Spleen (tissue), 7 donors: ENCODE results near the gene CREB1.

Experiments used
- POLR2A ChIP-seq, 3 donors: fragments of 450-650 bp; IDR thresholded peaks; one replicate each; pipeline ENCODE4 v1.5.1; 2017; ENCODE audit warnings: antibody characterized with exemption in 3 of 3, mild to moderate bottlenecking in 1 of 3
- POLR2AphosphoS5 ChIP-seq, 3 donors: sonication (generic); formaldehyde crosslinking; IDR thresholded peaks; one replicate each; pipeline ENCODE4 v1.5.1; 2017; ENCODE audit warnings: antibody characterized with exemption in 3 of 3
- TF ChIP-seq, protein P1 (sequence below), 11 experiments: fragments of 200-600 bp in 7 of 11; fragments of 450-650 bp in 4 of 11; sonication (generic) in 4 of 11; IDR thresholded peaks in 8 of 11; conservative IDR thresholded peaks in 3 of 11; 1 replicate in 7 of 11; 2 replicates in 4 of 11; pipeline versions ENCODE4 v1.4.0 to v1.8.0; 2016 to 2021; ENCODE audit warnings: antibody characterized with exemption in 11 of 11, inconsistent platforms in 4 of 11, mild to moderate bottlenecking in 1 of 11
- donor health status: DM: no; HTN: no; CAD: no; lungs with moderate emphysema.
- donor health status: DM: no; HTN: no; CAD: no.
- donor health status: DM: no; HTN: no; CAD: no.

DNA sequence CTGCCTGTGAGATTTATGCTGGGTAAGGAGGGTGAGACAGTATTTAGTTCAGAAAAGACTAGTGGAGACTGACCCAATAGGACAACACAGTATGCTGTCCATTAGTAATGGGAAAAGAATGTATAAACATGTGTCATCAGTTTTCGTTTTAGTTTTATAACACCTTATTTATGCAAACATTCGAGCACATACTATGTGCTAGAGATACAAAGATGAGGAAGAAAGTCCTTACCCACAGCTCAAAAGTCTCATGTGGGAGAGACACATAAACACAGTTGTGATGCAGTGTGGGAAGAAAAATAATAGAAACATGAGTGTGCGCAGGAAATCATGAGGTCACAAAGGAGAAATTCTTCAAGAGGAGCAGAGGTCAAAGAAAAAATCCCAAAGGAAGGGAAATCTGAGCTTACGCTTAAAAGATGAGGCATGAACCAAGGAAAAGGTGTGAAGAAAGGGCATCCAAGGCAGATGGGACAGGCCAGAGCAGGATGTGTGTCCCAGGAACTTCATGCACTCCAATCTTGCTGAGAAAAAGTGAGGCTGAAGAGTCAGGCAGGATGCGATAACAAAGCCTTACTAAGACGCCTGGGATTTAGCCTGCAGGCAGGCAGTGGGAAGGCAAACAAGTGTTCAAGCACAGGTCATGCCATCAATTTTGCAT, 87.4 kb downstream of the CREB1 start:
- TF ChIP-seq, protein P1, sequence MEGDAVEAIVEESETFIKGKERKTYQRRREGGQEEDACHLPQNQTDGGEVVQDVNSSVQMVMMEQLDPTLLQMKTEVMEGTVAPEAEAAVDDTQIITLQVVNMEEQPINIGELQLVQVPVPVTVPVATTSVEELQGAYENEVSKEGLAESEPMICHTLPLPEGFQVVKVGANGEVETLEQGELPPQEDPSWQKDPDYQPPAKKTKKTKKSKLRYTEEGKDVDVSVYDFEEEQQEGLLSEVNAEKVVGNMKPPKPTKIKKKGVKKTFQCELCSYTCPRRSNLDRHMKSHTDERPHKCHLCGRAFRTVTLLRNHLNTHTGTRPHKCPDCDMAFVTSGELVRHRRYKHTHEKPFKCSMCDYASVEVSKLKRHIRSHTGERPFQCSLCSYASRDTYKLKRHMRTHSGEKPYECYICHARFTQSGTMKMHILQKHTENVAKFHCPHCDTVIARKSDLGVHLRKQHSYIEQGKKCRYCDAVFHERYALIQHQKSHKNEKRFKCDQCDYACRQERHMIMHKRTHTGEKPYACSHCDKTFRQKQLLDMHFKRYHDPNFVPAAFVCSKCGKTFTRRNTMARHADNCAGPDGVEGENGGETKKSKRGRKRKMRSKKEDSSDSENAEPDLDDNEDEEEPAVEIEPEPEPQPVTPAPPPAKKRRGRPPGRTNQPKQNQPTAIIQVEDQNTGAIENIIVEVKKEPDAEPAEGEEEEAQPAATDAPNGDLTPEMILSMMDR (IDR thresholded peaks at IDR 0.05 in 8 of 11, conservative IDR thresholded peaks at IDR 0.05 in 3 of 11) = no peak
- TF ChIP-seq POLR2AphosphoS5 (IDR thresholded peaks at IDR 0.05) (no peak), POLR2A (IDR thresholded peaks at IDR 0.05) (no peak)
